GM12878 (cell line): Measurements from ENCODE around the gene PRKCZ. TPM values are rescaled to one million over a fixed set of nuclear protein-coding genes. Genes with fewer than 3 reads are reported as not detected.

ENCODE experiments used
- ATAC-seq: fragments of 200-7000 bp; cut with Tn5 transposase; 3 replicates; pipeline ENCODE4 v1.9.1; 2020; ENCODE audit warnings: mild to moderate bottlenecking, moderate library complexity
- BruUV-seq: library from RNA; stranded (reverse); fragments of 400-500 nt; replicated peaks from 2 replicates; lab custom pipeline; 2021; lab: Mats Ljungman, UMichigan
- CTCF ChIA-PET: fragments of 300-600 bp; sonication (Branson Sonifier 250); formaldehyde crosslinking; extraction: SDS; loops from one replicate; lab custom pipeline; 2021; ENCODE audit warnings: inconsistent platforms; lab: Yijun Ruan, JAX
- POLR2A ChIA-PET: fragments of 350-600 bp; formaldehyde crosslinking; extraction: SDS; loops from one replicate; lab custom pipeline; 2021; ENCODE audit warnings: inconsistent platforms; lab: Charles Lee
- RAD21 ChIA-PET: fragments of 300-600 bp; sonication (Branson Sonifier 250); formaldehyde crosslinking; loops from one replicate; lab custom pipeline; 2023; ENCODE audit warnings: antibody characterized with exemption; ENCODE audit not compliant: unreplicated experiment; lab: Charles Lee
- SMC1A ChIA-PET: fragments of 300-600 bp; sonication (Branson Sonifier 250); formaldehyde crosslinking; loops from one replicate; lab custom pipeline; 2023; ENCODE audit not compliant: unreplicated experiment, uncharacterized antibody; lab: Charles Lee
- DNase-seq: peaks from one replicate; pipeline ENCODE4 v3.0.0-alpha.2; 2011; ENCODE audit warnings: low read depth, low spot score
- FAIRE-seq: peaks from 3 replicates; lab custom pipeline; 2011; peaks lifted over from hg19 to GRCh38; lab: Jason Lieb, UNC
- H2AFZ ChIP-seq: 2 replicates; pipeline ENCODE4 v1.6.0; 2011; ENCODE audit warnings: low read depth, low read length, control low read depth; ENCODE audit not compliant: control insufficient read depth
- H3K27ac ChIP-seq: 2 replicates; pipeline ENCODE4 v1.5.1; 2011; ENCODE audit warnings: control low read depth; ENCODE audit not compliant: control insufficient read depth, insufficient read depth
- H3K27me3 ChIP-seq, 2 experiments: replicated peaks in 1 of 2; 2 replicates each; pipeline versions ENCODE4 v1.6.0 to v1.6.1; 2011; ENCODE audit warnings: low read length in 1 of 2; ENCODE audit not compliant: control insufficient read depth in 2 of 2, insufficient read depth in 2 of 2
- H3K36me3 ChIP-seq, 2 experiments: 2 replicates each; pipeline ENCODE4 v1.5.1; 2011; ENCODE audit warnings: low read length in 1 of 2; ENCODE audit not compliant: control insufficient read depth in 2 of 2, insufficient read depth in 2 of 2
- H3K4me1 ChIP-seq: 2 replicates; pipeline ENCODE4 v1.6.1; 2011; ENCODE audit warnings: mild to moderate bottlenecking, low read length, moderate library complexity, mixed read lengths; ENCODE audit not compliant: control insufficient read depth, insufficient read depth
- H3K4me2 ChIP-seq: 2 replicates; pipeline ENCODE4 v1.6.0; 2011; ENCODE audit warnings: control low read depth; ENCODE audit not compliant: control insufficient read depth, insufficient read depth
- H3K4me3 ChIP-seq: fragments of 200-600 bp; sonication (generic); 2 replicates; pipeline ENCODE4 v1.5.1; 2016
- H3K79me2 ChIP-seq: 2 replicates; pipeline ENCODE4 v1.6.0; 2011; ENCODE audit warnings: low read length; ENCODE audit not compliant: control insufficient read depth, insufficient read depth
- H3K9ac ChIP-seq: 2 replicates; pipeline ENCODE4 v1.8.0; 2011; ENCODE audit warnings: low read length, control low read depth, mixed read lengths; ENCODE audit not compliant: control insufficient read depth, insufficient read depth
- H3K9me3 ChIP-seq: replicated peaks from 3 replicates; pipeline ENCODE4 v1.5.1; 2011; ENCODE audit warnings: mild to moderate bottlenecking, low read length; ENCODE audit not compliant: control insufficient read depth, insufficient read depth
- H4K20me1 ChIP-seq: 2 replicates; pipeline ENCODE4 v1.6.0; 2011; ENCODE audit not compliant: control insufficient read depth, insufficient read depth
- BMI1 ChIP-seq: fragments of 450-650 bp; IDR thresholded peaks from 2 replicates; pipeline ENCODE4 v1.6.1; 2016; ENCODE audit warnings: mild to moderate bottlenecking, moderate library complexity, borderline replicate concordance
- CBFB ChIP-seq: IDR thresholded peaks from 2 replicates; pipeline ENCODE4 v1.6.1; 2016; ENCODE audit warnings: antibody characterized with exemption, low read depth
- DPF2 ChIP-seq: fragments of 450-650 bp; IDR thresholded peaks from 2 replicates; pipeline ENCODE4 v1.6.1; 2017; ENCODE audit warnings: mild to moderate bottlenecking
- HDAC2 ChIP-seq: fragments of 200-600 bp; sonication (generic); IDR thresholded peaks from 2 replicates; pipeline ENCODE4 v1.6.1; 2017
- IKZF1 ChIP-seq: fragments of 450-650 bp; conservative IDR thresholded peaks from 2 replicates; pipeline ENCODE4 v1.6.1; 2017; ENCODE audit warnings: antibody characterized with exemption, mild to moderate bottlenecking
- MEF2B ChIP-seq: fragments of 450-650 bp; IDR thresholded peaks from 2 replicates; pipeline ENCODE4 v1.6.1; 2018; ENCODE audit warnings: mild to moderate bottlenecking, moderate library complexity; ENCODE audit not compliant: partially characterized antibody, poor library complexity, severe bottlenecking
- NR2C1 ChIP-seq: fragments of 450-650 bp; IDR thresholded peaks from 2 replicates; pipeline ENCODE4 v1.6.1; 2017; ENCODE audit warnings: antibody characterized with exemption, mild to moderate bottlenecking, moderate library complexity
- TCF7 ChIP-seq: IDR thresholded peaks from 2 replicates; pipeline ENCODE4 v1.6.1; 2014; ENCODE audit warnings: antibody characterized with exemption, borderline replicate concordance
- WGBS: methylation state at CpG from one replicate; pipeline ENCODE4 v1.1.6; 2016; ENCODE audit warnings: low lambda C conversion rate; ENCODE audit not compliant: insufficient replicate concordance, insufficient coverage; ENCODE audit errors: missing lambda C conversion rate; 5-methylcytosine and 5-hydroxymethylcytosine counted together
- in situ Hi-C: fragments of 300-500 bp; cut with MboI; formaldehyde crosslinking; loops from 9 replicates; pipeline ENCODE4 v1.14.3; 2018; ENCODE audit warnings: mixed read lengths
- intact Hi-C: fragments of 100-400 bp; cut with micrococcal nuclease; formaldehyde crosslinking; loops from one replicate; pipeline ENCODE4 v1.14.2; 2022; ENCODE audit not compliant: unreplicated experiment
- polyA plus RNA-seq, 11 experiments: library from polyadenylated mRNA; depleted of rRNA in 4 of 11; unstranded in 6 of 11; stranded (reverse) in 5 of 11; fragments of >200 nt; fragmentation: Nextera tagmentation in 4 of 11; fragmentation: Illumina TruSeq in 1 of 11; extraction: Ambion mirVana in 4 of 11; extraction: Trizol in 1 of 11; gene quantifications; 1 replicate in 1 of 11; 2 replicates in 10 of 11; pipeline versions ENCODE4 v1.2.1 to v1.2.3, GENCODE V29; 2011 to 2016; ENCODE audit warnings: inconsistent platforms in 2 of 11, missing spikeins in 2 of 11, low read depth in 1 of 11
- total RNA-seq, 4 experiments: library from RNA; depleted of rRNA in 3 of 4; stranded (reverse); fragments of >200 nt in 3 of 4; fragmentation: Illumina TruSeq in 1 of 4; extraction: Trizol in 1 of 4; gene quantifications; 2 replicates each; pipeline versions ENCODE4 v1.2.1 to v1.2.3, GENCODE V29; 2013 to 2021
- TF ChIP-seq, protein P1 (sequence below), 3 experiments: IDR thresholded peaks in 2 of 3; conservative IDR thresholded peaks in 1 of 3; 2 replicates each; pipeline ENCODE4 v1.5.1; 2011; ENCODE audit warnings: low read depth in 3 of 3, low read length in 3 of 3, mild to moderate bottlenecking in 3 of 3, control low read depth in 2 of 3, moderate library complexity in 2 of 3, inconsistent platforms in 1 of 3, mixed read lengths in 1 of 3; ENCODE audit not compliant: control insufficient read depth in 2 of 3, insufficient read depth in 1 of 3; ENCODE audit errors: extremely low read depth in 1 of 3
- TF ChIP-seq, protein P2 (sequence below): IDR thresholded peaks from 2 replicates; pipeline ENCODE4 v1.6.1; 2011; ENCODE audit warnings: low read depth, low read length, improper control_type of control experiment, borderline replicate concordance
- TF ChIP-seq, protein P3 (sequence below): fragments of 450-650 bp; IDR thresholded peaks from 2 replicates; pipeline ENCODE4 v1.6.1; 2017; ENCODE audit warnings: borderline replicate concordance

PRKCZ gene
- total and polyA plus RNA-seq, 10 of the 15 experiments (the other 5 are each of a cell fraction or from before 2014, with no cell fraction given) = 0.05 to 1.9 (median 0.64) TPM; not detected in 1

DNA sequence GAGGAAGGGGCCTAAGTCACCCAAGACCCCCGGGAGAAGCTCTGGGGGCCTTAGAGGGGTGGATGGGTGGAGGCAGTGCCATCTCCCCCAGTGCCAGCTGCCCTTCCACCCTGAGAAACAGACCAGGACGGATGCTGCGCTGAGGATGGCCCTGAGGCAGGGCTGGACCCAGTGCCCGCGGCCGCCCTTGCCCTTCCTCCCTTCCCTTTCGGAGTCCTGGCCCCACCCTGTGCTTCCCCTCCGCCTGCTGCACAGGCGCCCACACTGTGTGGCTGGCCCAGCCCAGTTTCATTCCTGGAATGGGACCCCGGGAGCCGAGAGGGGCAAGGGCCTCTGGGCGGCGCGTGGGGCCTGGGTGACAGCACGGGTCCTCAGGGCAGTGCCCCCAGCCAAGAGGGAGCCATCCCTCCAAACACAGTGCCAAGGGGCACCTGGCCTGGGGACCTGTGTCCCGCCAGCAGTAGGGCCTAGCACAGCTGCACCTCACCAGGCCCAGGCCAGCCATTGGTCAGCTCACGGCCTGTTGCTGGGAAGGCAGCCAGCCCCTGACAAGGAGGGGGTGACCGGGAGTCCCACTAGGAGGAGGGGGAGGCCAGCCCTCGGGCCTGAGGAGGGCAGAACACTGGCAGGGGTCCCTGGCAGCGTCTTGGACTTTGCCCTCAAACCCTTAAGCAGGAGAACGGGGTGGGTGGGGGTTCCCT, 164.5 kb downstream of the PRKCZ start:
- ChIA-PET SMC1A (no interaction called here), POLR2A (no interaction called here), RAD21 (no interaction called here), CTCF (no interaction called here)
- no TSS peak for BruUV-seq
- Histone ChIP-seq H3K4me3 (no peak overlapping the region), H4K20me1 (no peaks in the 10 kb centered on the region), H3K9ac (no peak overlapping the region), H3K36me3 (no peaks in the 10 kb centered on the region), H3K79me2 (no peaks in the 10 kb centered on the region), H2AFZ (no peak overlapping the region), H3K27ac (no peak overlapping the region), H3K9me3 (no peaks in the 10 kb centered on the region), H3K4me1 (no peaks in the 10 kb centered on the region), H3K4me2 (no peak overlapping the region), H3K27me3 (no peaks in the 10 kb centered on the region)
- FAIRE-seq (no peak), DNase-seq (no peak), ATAC-seq (no peak; the same call in 2 of the 3 replicates)
- intact Hi-C loops = no loop called here
- in situ Hi-C loops = no loop called here
- 46% methylated on average over 19 of the region's 21 CpGs for whole genome bisulfite sequencing
- TF ChIP-seq CBFB (no peak), IKZF1 (no peak), TCF7 (no peak), DPF2 (no peak), NR2C1 (no peak), HDAC2 (no peak), MEF2B (no peak), BMI1 (no peak)
- TF ChIP-seq, protein P1, sequence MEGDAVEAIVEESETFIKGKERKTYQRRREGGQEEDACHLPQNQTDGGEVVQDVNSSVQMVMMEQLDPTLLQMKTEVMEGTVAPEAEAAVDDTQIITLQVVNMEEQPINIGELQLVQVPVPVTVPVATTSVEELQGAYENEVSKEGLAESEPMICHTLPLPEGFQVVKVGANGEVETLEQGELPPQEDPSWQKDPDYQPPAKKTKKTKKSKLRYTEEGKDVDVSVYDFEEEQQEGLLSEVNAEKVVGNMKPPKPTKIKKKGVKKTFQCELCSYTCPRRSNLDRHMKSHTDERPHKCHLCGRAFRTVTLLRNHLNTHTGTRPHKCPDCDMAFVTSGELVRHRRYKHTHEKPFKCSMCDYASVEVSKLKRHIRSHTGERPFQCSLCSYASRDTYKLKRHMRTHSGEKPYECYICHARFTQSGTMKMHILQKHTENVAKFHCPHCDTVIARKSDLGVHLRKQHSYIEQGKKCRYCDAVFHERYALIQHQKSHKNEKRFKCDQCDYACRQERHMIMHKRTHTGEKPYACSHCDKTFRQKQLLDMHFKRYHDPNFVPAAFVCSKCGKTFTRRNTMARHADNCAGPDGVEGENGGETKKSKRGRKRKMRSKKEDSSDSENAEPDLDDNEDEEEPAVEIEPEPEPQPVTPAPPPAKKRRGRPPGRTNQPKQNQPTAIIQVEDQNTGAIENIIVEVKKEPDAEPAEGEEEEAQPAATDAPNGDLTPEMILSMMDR (IDR thresholded peaks at IDR 0.05 in 2 of 3, conservative IDR thresholded peaks at IDR 0.05 in 1 of 3; ENCODE audit: control insufficient read depth in 2 of 3, extremely low read depth in 1 of 3, insufficient read depth in 1 of 3, low read depth in 3 of 3, low read length in 3 of 3) = no peak
- TF ChIP-seq, protein P2, sequence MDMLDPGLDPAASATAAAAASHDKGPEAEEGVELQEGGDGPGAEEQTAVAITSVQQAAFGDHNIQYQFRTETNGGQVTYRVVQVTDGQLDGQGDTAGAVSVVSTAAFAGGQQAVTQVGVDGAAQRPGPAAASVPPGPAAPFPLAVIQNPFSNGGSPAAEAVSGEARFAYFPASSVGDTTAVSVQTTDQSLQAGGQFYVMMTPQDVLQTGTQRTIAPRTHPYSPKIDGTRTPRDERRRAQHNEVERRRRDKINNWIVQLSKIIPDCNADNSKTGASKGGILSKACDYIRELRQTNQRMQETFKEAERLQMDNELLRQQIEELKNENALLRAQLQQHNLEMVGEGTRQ = no peak
- TF ChIP-seq, protein P3, sequence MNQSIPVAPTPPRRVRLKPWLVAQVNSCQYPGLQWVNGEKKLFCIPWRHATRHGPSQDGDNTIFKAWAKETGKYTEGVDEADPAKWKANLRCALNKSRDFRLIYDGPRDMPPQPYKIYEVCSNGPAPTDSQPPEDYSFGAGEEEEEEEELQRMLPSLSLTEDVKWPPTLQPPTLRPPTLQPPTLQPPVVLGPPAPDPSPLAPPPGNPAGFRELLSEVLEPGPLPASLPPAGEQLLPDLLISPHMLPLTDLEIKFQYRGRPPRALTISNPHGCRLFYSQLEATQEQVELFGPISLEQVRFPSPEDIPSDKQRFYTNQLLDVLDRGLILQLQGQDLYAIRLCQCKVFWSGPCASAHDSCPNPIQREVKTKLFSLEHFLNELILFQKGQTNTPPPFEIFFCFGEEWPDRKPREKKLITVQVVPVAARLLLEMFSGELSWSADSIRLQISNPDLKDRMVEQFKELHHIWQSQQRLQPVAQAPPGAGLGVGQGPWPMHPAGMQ = no peak
